ENCODE data around the gene POC1B.

POC1B gene

DNA sequence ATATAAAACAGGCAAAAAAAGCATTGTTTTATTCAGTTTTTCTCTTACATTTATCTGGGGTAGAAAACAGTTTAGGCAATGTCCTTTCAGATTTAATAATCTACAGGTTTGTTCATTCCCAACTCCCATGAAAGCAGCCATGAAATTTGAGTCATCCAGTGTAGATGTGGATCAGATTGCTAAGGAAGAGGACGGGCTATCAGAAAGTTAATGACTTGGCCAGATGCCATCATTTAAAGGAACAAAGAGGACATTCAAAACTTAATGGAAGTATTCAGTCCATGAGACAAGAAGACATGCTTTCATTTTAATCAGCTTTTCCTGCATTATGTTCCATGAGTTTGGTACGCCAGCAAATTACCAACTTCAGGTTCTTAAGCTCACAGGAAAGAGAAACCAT is 31.1 kb upstream of the POC1B start:
- H3K27me3 ChIP-seq (ENCODE audit: insufficient read depth, low read length) = no peaks in the 10 kb centered on the region
- H3K9me3 ChIP-seq (ENCODE audit: insufficient read depth, low read depth, low read length) = no peaks in the 10 kb centered on the region
- WGBS = 91% methylated on average over 2 of the region's 2 CpGs
- H3K9ac ChIP-seq (ENCODE audit: low read depth, low read length) = no peak overlapping the region
- no peaks in the 10 kb centered on the region for H3K36me3 ChIP-seq (ENCODE audit: insufficient read depth, low read length)
- no peak overlapping the region for H3K27ac ChIP-seq (ENCODE audit: low read depth, low read length)
- H3K4me1 ChIP-seq (ENCODE audit: insufficient read depth, low read length) = no peaks in the 10 kb centered on the region
- no peak overlapping the region for H3K4me3 ChIP-seq (ENCODE audit: low read length)

DNA sequence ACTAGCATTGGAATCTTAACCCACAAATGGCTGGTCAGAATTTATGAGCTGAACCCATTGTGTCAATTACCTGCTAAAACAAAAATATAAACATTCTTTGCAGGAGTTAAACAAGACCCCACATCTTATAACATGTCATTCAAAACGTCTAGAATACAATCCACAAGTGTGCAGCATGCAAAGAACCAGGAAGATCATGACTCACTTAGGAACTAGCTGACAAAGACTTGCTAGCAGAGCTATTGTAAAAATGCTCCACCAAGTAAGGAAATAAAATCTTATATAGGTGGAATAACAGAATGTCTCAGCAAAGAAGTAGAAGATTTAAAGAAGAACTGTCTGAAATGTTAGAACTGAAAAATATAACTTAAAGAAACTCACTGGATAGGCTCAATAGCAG is 26.5 kb upstream of the POC1B start:
- Histone ChIP-seq H3K4me1 (ENCODE audit: insufficient read depth, low read length) (no peaks in the 10 kb centered on the region), H3K4me3 (ENCODE audit: low read length) (no peak overlapping the region), H3K9me3 (ENCODE audit: insufficient read depth, low read depth, low read length) (no peaks in the 10 kb centered on the region), H3K27ac (ENCODE audit: low read depth, low read length) (no peak overlapping the region), H3K27me3 (ENCODE audit: insufficient read depth, low read length) (no peaks in the 10 kb centered on the region), H3K9ac (ENCODE audit: low read depth, low read length) (no peak overlapping the region), H3K36me3 (ENCODE audit: insufficient read depth, low read length) (no peaks in the 10 kb centered on the region)
- WGBS = 90% methylated on average over 1 of the region's 1 CpG

DNA sequence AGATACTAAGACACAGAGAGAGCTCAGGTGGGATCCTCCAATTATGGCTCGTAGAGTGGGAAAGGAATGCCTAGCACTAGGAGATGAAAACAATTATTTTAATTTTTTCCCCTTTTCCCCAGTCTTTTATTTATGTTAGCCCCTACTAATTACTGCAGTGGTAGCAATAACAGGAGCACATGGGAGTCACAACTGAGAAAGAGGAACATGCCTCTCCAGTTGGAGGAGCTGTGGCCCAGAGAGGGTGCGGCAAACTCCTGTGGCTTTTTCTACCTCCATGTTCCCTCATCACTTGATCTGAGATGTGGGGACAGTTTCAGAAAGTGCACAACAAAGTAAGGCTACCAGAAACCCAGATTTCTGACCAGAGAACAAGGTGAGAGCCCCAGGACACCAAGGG is 25.9 kb upstream of the POC1B start:
- no peak overlapping the region for H3K9ac ChIP-seq (ENCODE audit: low read depth, low read length)
- no peaks in the 10 kb centered on the region for H3K9me3 ChIP-seq (ENCODE audit: insufficient read depth, low read depth, low read length)
- no peak overlapping the region for H3K27ac ChIP-seq (ENCODE audit: low read depth, low read length)
- H3K27me3 ChIP-seq (ENCODE audit: insufficient read depth, low read length) = no peaks in the 10 kb centered on the region
- 90% methylated on average over 2 of the region's 2 CpGs for WGBS
- H3K4me1 ChIP-seq (ENCODE audit: insufficient read depth, low read length) = no peaks in the 10 kb centered on the region
- no peak overlapping the region for H3K4me3 ChIP-seq (ENCODE audit: low read length)
- H3K36me3 ChIP-seq (ENCODE audit: insufficient read depth, low read length) = no peaks in the 10 kb centered on the region

DNA sequence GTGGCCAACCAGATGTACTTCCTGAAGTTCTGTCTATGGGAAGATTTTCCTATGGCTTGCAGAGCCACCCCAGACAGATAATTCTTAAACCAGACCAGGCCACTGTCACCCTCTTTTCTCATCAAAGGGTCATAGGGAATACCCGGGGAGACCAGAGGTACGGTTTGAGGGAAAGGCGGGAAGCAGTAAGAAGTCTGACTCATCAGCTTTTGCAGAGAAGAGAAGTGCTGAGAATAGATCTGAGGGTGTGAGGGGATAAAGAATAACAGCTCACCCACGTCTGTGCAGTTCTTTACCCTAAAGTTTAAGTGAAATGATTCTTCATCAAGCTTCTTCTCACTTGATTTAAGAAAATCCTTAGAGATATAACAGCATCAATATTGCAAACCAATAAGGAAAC is 21.3 kb upstream of the POC1B start:
- WGBS = 75% methylated on average over 4 of the region's 4 CpGs
- Histone ChIP-seq H3K4me1 (ENCODE audit: insufficient read depth, low read length) (peaks cover 3% of the 10 kb centered on the region; the same call in 1 of the 2 replicates), H3K36me3 (ENCODE audit: insufficient read depth, low read length) (no peaks in the 10 kb centered on the region), H3K9ac (ENCODE audit: low read depth, low read length) (no peak overlapping the region), H3K9me3 (ENCODE audit: insufficient read depth, low read depth, low read length) (no peaks in the 10 kb centered on the region), H3K27me3 (ENCODE audit: insufficient read depth, low read length) (no peaks in the 10 kb centered on the region), H3K4me3 (ENCODE audit: low read length) (no peak overlapping the region), H3K27ac (ENCODE audit: low read depth, low read length) (no peak overlapping the region)

DNA sequence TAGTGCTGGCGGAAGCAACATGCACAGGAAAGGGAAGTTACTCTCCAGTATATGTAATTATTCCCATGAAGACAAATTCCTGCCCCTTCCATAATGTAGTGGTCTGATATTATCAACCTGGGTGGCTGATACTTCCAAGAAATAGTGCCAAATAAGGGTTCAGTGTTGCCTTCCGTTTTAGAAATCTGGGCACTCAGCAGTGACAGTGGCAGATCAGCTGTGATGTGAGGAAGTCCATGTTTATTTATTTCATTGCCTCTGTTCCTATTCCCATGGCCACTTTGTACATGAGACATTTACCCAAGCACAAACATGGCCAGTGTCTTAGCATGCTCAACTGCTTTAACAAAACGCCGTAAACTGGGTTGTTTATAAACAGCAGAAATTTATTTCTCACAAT is 20.3 kb upstream of the POC1B start:
- Histone ChIP-seq H3K27ac (ENCODE audit: low read depth, low read length) (no peak overlapping the region), H3K4me3 (ENCODE audit: low read length) (no peak overlapping the region), H3K36me3 (ENCODE audit: insufficient read depth, low read length) (no peaks in the 10 kb centered on the region), H3K4me1 (ENCODE audit: insufficient read depth, low read length) (peaks cover 3% of the 10 kb centered on the region; the same call in 1 of the 2 replicates), H3K9me3 (ENCODE audit: insufficient read depth, low read depth, low read length) (no peaks in the 10 kb centered on the region), H3K9ac (ENCODE audit: low read depth, low read length) (no peak overlapping the region), H3K27me3 (ENCODE audit: insufficient read depth, low read length) (no peaks in the 10 kb centered on the region)
- 98% methylated on average over 3 of the region's 4 CpGs for WGBS

GRCh38 chr12:89544681-89545184 is 18.9 kb upstream of the POC1B start:
- Histone ChIP-seq H3K4me1 (ENCODE audit: insufficient read depth, low read length) (peaks cover 3% of the 10 kb centered on the region; the same call in 1 of the 2 replicates), H3K27me3 (ENCODE audit: insufficient read depth, low read length) (no peaks in the 10 kb centered on the region), H3K4me3 (ENCODE audit: low read length) (no peak overlapping the region), H3K9me3 (ENCODE audit: insufficient read depth, low read depth, low read length) (no peaks in the 10 kb centered on the region), H3K27ac (ENCODE audit: low read depth, low read length) (no peak overlapping the region), H3K36me3 (ENCODE audit: insufficient read depth, low read length) (no peaks in the 10 kb centered on the region), H3K9ac (ENCODE audit: low read depth, low read length) (no peak overlapping the region)
- WGBS = 72% methylated on average over 6 of the region's 6 CpGs

DNA sequence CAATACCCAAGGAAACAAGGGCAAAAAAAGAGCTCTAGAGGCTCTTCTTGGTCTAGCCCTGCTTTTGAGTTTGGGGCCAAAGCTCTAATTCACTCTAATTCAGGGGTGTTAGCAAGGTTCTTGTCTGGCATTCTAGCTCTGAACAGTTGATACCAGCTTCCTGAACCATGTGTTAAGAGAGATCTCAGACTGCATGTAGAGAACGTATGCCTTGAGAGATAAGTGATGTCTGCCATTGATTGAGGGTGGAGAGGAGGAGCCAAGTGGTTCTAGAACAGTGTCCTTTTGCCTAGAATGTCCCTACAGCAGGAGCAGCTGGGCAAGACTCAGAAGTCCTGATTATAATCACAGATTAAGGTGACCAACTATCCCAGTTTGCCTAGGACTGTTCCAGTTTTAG is 18.2 kb upstream of the POC1B start:
- H3K4me1 ChIP-seq (ENCODE audit: insufficient read depth, low read length) = peaks cover 3% of the 10 kb centered on the region; the same call in 1 of the 2 replicates
- 84% methylated on average over 1 of the region's 1 CpG for WGBS
- H3K9me3 ChIP-seq (ENCODE audit: insufficient read depth, low read depth, low read length) = no peaks in the 10 kb centered on the region
- H3K27ac ChIP-seq (ENCODE audit: low read depth, low read length) = no peak overlapping the region
- H3K9ac ChIP-seq (ENCODE audit: low read depth, low read length) = no peak overlapping the region
- H3K4me3 ChIP-seq (ENCODE audit: low read length) = no peak overlapping the region
- no peaks in the 10 kb centered on the region for H3K36me3 ChIP-seq (ENCODE audit: insufficient read depth, low read length)
- H3K27me3 ChIP-seq (ENCODE audit: insufficient read depth, low read length) = no peaks in the 10 kb centered on the region

GRCh38 chr12:89542912-89543592 is 17.2 kb upstream of the POC1B start:
- Histone ChIP-seq H3K9me3 (ENCODE audit: insufficient read depth, low read depth, low read length) (no peaks in the 10 kb centered on the region), H3K9ac (ENCODE audit: low read depth, low read length) (no peak overlapping the region), H3K4me1 (ENCODE audit: insufficient read depth, low read length) (peaks cover 3% of the 10 kb centered on the region; the same call in 1 of the 2 replicates), H3K4me3 (ENCODE audit: low read length) (no peak overlapping the region), H3K27me3 (ENCODE audit: insufficient read depth, low read length) (no peaks in the 10 kb centered on the region), H3K36me3 (ENCODE audit: insufficient read depth, low read length) (no peaks in the 10 kb centered on the region), H3K27ac (ENCODE audit: low read depth, low read length) (no peak overlapping the region)
- WGBS = 23% methylated on average over 6 of the region's 6 CpGs

- no peaks in the 10 kb centered on the region for H3K9me3 ChIP-seq (ENCODE audit: insufficient read depth, low read depth, low read length)
- no peaks in the 10 kb centered on the region for H3K36me3 ChIP-seq (ENCODE audit: insufficient read depth, low read length)
- peaks cover 3% of the 10 kb centered on the region; the same call in 1 of the 2 replicates for H3K4me1 ChIP-seq (ENCODE audit: insufficient read depth, low read length)
- no peak overlapping the region for H3K4me3 ChIP-seq (ENCODE audit: low read length)
- H3K27me3 ChIP-seq (ENCODE audit: insufficient read depth, low read length) = no peaks in the 10 kb centered on the region
- no peak overlapping the region for H3K27ac ChIP-seq (ENCODE audit: low read depth, low read length)
- WGBS = 95% methylated on average over 2 of the region's 2 CpGs
- H3K9ac ChIP-seq (ENCODE audit: low read depth, low read length) = no peak overlapping the region
Measured at GRCh38 chr12:89542236-89542635, 16.4 kb upstream of the POC1B start.

DNA sequence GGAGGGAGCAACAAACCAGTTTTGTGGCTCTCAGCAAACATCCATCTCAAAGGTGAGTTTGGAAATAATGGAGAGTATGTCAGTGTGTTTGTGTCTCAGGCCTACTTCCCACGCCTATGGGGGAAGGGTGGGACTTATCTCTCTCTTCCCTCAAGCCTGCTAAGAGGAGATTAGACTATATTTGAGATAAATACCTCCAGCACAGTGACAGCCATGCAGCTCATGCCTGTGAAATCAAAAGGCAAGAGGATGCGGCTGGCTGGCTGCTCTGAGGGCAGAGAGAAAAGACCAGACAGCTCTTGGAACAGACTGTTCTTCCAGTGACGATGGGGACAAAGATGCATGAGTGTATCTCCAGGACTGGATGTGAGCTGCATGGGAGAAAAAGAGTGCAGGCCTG is 14.7 kb upstream of the POC1B start:
- Histone ChIP-seq H3K9me3 (ENCODE audit: insufficient read depth, low read depth, low read length) (no peaks in the 10 kb centered on the region), H3K9ac (ENCODE audit: low read depth, low read length) (no peak overlapping the region), H3K36me3 (ENCODE audit: insufficient read depth, low read length) (no peaks in the 10 kb centered on the region), H3K4me1 (ENCODE audit: insufficient read depth, low read length) (peaks cover 3% of the 10 kb centered on the region; the same call in 1 of the 2 replicates), H3K27me3 (ENCODE audit: insufficient read depth, low read length) (no peaks in the 10 kb centered on the region), H3K27ac (ENCODE audit: low read depth, low read length) (no peak overlapping the region), H3K4me3 (ENCODE audit: low read length) (no peak overlapping the region)
- 81% methylated on average over 3 of the region's 3 CpGs for WGBS

DNA sequence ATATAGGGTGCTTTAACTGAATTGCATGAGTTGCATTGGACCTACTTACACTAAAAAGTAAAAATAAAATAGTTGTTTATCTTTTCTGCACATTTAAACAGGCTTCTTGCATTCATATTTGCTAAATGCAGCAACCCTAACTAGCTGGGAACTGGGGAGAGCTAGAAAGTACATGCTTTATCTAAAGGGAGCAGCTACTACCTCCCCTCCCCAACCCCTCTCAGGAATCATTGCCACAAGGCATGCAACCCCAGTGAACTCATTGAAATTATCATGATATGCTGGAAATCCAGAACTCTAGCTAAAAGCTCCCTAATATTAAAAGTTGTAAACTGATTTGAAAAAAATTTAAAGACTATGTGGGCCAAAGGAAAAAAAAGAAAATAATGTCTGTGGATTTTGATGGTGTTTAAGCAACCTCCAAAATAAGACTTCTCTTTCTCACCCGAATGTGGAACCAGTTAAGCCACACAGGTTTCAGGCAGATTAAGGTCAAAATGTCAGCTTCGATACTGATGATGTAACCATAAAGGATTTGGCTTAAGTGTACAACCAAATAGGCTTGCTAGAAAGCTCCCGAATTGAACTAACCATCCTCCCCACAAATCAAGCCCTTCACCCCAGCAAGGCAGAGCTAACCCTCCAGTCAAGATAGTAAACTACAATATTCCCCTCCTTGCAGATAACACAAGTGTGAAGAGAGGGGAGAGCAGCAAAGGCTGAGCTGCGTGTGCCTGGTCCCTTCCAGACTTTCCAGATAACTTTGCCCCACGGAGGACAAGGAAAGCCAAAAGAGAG is 13.8 kb upstream of the POC1B start:
- WGBS = 87% methylated on average over 5 of the region's 5 CpGs
- no peaks in the 10 kb centered on the region for H3K9me3 ChIP-seq (ENCODE audit: insufficient read depth, low read depth, low read length)
- no peaks in the 10 kb centered on the region for H3K27me3 ChIP-seq (ENCODE audit: insufficient read depth, low read length)
- no peak overlapping the region for H3K4me3 ChIP-seq (ENCODE audit: low read length)
- no peaks in the 10 kb centered on the region for H3K36me3 ChIP-seq (ENCODE audit: insufficient read depth, low read length)
- peaks cover 3% of the 10 kb centered on the region; the same call in 1 of the 2 replicates for H3K4me1 ChIP-seq (ENCODE audit: insufficient read depth, low read length)
- no peak overlapping the region for H3K9ac ChIP-seq (ENCODE audit: low read depth, low read length)
- H3K27ac ChIP-seq (ENCODE audit: low read depth, low read length) = no peak overlapping the region

Measured in HUES64 (cell line).